ENCODE measurements around the gene GOLGA8Q.
"Not testable (repeated sequence)": the region's sequence is repeated elsewhere in the genome, so short reads cannot be mapped to it uniquely, and the experiment has no call there.

DNA sequence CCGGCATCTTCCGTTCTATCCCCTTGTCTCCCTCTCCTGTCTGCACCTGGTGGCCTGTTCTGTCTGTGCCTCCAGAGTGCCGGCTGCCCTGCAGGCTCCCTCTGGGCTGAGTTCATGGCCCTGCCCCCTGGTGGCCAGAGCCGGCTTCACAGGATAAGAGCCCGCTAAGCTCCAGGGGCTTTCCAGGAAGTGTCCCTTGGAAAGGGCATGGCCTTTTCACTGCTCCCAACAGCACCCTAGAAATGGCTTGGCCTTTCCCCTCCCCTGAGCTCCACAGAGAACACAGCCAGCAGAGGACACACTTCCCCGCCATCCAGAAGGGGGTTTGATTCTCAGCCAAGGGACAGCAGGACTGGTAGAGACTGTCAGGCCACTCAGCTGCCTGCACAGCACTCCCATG is 15.1 kb downstream of the GOLGA8Q start:
- not testable (repeated sequence) for TF ChIP-seq EZH2 (IDR thresholded peaks at IDR 0.05; ENCODE audit: insufficient read depth, poor library complexity, severe bottlenecking); EZH2phosphoT487 (IDR thresholded peaks at IDR 0.05; ENCODE audit: insufficient read depth, low read depth)

All from GM23248 (cell line).